ENCODE data around the gene TECPR2. TPM values are rescaled to one million over a fixed set of nuclear protein-coding genes. Genes with fewer than 3 reads are reported as not detected.
A peak's percentile ranks its signal among the peaks of the same experiment; 100 is the strongest.

The TECPR2 gene
- total and polyA plus RNA-seq, 2 of the 13 experiments (the other 11 are each of a cell fraction or from before 2014, with no cell fraction given): 3.5 to 5.7 TPM

DNA sequence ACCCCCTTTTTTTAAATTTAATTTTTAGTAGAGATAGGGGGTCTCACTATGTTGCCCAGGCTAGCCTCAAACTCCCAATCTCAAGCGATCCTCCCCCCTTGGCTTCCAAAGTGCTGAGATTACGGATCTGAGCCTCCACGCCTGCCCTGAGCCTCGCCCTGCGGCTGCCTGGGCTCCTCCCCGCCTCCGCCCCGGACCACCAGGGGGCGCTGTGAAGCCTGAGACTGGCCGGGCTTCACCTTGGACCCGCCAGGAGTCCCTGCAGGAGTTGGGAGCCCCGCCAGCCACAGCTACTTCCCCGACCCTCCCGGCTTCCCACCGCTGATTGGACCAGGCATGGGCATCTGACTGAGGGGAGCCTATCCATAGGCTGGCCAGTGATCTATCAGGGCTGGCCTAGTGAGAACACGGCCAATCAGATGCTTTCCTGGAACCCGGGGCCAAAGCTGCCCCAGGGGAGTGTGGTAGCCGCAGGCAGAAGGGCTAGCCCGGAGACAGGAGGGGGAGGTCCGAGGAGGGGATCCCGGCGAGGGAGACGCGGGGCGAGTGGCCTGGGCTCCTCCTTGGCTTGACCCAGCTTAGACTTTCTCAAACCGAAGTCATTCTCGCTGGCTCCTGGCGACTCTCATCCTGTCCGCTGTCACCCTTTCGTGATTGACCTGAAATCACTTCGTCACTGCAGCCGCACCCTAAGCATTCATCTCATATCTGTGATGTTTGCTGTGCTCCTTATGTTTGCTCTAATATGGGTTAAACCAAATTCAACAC is 161.9 kb downstream of the TECPR2 start (continued):
- no peak for TF ChIP-seq PAF1 (CRISPR knock-in tag; IDR thresholded peaks at IDR 0.05)
- no peak for TF ChIP-seq TBP (CRISPR knock-in tag; IDR thresholded peaks at IDR 0.05)
- TF ChIP-seq, protein P1, sequence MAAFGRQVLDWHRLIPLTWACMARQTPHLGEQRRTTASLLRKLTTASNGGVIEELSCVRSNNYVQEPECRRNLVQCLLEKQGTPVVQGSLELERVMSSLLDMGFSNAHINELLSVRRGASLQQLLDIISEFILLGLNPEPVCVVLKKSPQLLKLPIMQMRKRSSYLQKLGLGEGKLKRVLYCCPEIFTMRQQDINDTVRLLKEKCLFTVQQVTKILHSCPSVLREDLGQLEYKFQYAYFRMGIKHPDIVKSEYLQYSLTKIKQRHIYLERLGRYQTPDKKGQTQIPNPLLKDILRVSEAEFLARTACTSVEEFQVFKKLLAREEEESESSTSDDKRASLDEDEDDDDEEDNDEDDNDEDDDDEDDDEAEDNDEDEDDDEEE (CRISPR knock-in tag; IDR thresholded peaks at IDR 0.05): 0 out of 2 replicates have a peak, but pooled peaks have one; percentile 84
- peak; percentile 49; the same call in 1 of the 2 replicates for TF ChIP-seq BCL6 (CRISPR knock-in tag; IDR thresholded peaks at IDR 0.05)
- no peak for TF ChIP-seq ZNF24 (IDR thresholded peaks at IDR 0.05)
- TF ChIP-seq ZNF468 (CRISPR knock-in tag; IDR thresholded peaks at IDR 0.05): no peak
- no peak for TF ChIP-seq ZNF253 (CRISPR knock-in tag; IDR thresholded peaks at IDR 0.05; ENCODE audit: borderline replicate concordance)
- TF ChIP-seq TEAD3 (CRISPR knock-in tag; optimal IDR thresholded peaks at IDR 0.05; ENCODE audit: borderline replicate concordance): peak; percentile 61
- peak; percentile 15; the same call in 1 of the 2 replicates for TF ChIP-seq CCDC6 (CRISPR knock-in tag; IDR thresholded peaks at IDR 0.05)
- TF ChIP-seq ZNF616 (CRISPR knock-in tag; IDR thresholded peaks at IDR 0.05; ENCODE audit: low read depth): no peak
- TF ChIP-seq, protein P2, sequence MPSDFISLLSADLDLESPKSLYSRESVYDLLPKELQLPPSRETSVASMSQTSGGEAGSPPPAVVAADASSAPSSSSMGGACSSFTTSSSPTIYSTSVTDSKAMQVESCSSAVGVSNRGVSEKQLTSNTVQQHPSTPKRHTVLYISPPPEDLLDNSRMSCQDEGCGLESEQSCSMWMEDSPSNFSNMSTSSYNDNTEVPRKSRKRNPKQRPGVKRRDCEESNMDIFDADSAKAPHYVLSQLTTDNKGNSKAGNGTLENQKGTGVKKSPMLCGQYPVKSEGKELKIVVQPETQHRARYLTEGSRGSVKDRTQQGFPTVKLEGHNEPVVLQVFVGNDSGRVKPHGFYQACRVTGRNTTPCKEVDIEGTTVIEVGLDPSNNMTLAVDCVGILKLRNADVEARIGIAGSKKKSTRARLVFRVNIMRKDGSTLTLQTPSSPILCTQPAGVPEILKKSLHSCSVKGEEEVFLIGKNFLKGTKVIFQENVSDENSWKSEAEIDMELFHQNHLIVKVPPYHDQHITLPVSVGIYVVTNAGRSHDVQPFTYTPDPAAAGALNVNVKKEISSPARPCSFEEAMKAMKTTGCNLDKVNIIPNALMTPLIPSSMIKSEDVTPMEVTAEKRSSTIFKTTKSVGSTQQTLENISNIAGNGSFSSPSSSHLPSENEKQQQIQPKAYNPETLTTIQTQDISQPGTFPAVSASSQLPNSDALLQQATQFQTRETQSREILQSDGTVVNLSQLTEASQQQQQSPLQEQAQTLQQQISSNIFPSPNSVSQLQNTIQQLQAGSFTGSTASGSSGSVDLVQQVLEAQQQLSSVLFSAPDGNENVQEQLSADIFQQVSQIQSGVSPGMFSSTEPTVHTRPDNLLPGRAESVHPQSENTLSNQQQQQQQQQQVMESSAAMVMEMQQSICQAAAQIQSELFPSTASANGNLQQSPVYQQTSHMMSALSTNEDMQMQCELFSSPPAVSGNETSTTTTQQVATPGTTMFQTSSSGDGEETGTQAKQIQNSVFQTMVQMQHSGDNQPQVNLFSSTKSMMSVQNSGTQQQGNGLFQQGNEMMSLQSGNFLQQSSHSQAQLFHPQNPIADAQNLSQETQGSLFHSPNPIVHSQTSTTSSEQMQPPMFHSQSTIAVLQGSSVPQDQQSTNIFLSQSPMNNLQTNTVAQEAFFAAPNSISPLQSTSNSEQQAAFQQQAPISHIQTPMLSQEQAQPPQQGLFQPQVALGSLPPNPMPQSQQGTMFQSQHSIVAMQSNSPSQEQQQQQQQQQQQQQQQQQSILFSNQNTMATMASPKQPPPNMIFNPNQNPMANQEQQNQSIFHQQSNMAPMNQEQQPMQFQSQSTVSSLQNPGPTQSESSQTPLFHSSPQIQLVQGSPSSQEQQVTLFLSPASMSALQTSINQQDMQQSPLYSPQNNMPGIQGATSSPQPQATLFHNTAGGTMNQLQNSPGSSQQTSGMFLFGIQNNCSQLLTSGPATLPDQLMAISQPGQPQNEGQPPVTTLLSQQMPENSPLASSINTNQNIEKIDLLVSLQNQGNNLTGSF (CRISPR knock-in tag; IDR thresholded peaks at IDR 0.05): peak; percentile 35; the same call in 1 of the 2 replicates
- no peak for TF ChIP-seq ETV6 (CRISPR knock-in tag; conservative IDR thresholded peaks at IDR 0.05)
- TF ChIP-seq, protein P3, sequence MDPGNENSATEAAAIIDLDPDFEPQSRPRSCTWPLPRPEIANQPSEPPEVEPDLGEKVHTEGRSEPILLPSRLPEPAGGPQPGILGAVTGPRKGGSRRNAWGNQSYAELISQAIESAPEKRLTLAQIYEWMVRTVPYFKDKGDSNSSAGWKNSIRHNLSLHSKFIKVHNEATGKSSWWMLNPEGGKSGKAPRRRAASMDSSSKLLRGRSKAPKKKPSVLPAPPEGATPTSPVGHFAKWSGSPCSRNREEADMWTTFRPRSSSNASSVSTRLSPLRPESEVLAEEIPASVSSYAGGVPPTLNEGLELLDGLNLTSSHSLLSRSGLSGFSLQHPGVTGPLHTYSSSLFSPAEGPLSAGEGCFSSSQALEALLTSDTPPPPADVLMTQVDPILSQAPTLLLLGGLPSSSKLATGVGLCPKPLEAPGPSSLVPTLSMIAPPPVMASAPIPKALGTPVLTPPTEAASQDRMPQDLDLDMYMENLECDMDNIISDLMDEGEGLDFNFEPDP (CRISPR knock-in tag; conservative IDR thresholded peaks at IDR 0.05): no peak
- no peak for TF ChIP-seq ZNF773 (CRISPR knock-in tag; IDR thresholded peaks at IDR 0.05; ENCODE audit: borderline replicate concordance)
- TF ChIP-seq, protein P4, sequence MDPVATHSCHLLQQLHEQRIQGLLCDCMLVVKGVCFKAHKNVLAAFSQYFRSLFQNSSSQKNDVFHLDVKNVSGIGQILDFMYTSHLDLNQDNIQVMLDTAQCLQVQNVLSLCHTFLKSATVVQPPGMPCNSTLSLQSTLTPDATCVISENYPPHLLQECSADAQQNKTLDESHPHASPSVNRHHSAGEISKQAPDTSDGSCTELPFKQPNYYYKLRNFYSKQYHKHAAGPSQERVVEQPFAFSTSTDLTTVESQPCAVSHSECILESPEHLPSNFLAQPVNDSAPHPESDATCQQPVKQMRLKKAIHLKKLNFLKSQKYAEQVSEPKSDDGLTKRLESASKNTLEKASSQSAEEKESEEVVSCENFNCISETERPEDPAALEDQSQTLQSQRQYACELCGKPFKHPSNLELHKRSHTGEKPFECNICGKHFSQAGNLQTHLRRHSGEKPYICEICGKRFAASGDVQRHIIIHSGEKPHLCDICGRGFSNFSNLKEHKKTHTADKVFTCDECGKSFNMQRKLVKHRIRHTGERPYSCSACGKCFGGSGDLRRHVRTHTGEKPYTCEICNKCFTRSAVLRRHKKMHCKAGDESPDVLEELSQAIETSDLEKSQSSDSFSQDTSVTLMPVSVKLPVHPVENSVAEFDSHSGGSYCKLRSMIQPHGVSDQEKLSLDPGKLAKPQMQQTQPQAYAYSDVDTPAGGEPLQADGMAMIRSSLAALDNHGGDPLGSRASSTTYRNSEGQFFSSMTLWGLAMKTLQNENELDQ (CRISPR knock-in tag; IDR thresholded peaks at IDR 0.05; ENCODE audit: borderline replicate concordance): 0 out of 2 replicates have a peak, but pooled peaks have one; percentile 42
- no peak; the same call in none of the 2 replicates for TF ChIP-seq ZNF136 (CRISPR knock-in tag; IDR thresholded peaks at IDR 0.05; ENCODE audit: low read depth)
- peak; percentile 26 for TF ChIP-seq AGO1 (IDR thresholded peaks at IDR 0.05; ENCODE audit: low read depth, low read length, poor library complexity, severe bottlenecking)
- TF ChIP-seq ZBTB7B (CRISPR knock-in tag; IDR thresholded peaks at IDR 0.05): peak; percentile 62
- no peak for TF ChIP-seq ZNF672 (CRISPR knock-in tag; IDR thresholded peaks at IDR 0.05)
